GM12878 (cell line): ENCODE measurements around the gene OLFML2B. TPM values are rescaled to one million over a fixed set of nuclear protein-coding genes. Genes with fewer than 3 reads are reported as not detected.

Source experiments
- ATAC-seq: fragments of 200-7000 bp; cut with Tn5 transposase; 3 replicates; pipeline ENCODE4 v1.9.1; 2020; ENCODE audit warnings: mild to moderate bottlenecking, moderate library complexity
- BruUV-seq: library from RNA; stranded (reverse); fragments of 400-500 nt; replicated peaks from 2 replicates; lab custom pipeline; 2021; lab: Mats Ljungman, UMichigan
- CTCF ChIA-PET: fragments of 300-600 bp; sonication (Branson Sonifier 250); formaldehyde crosslinking; extraction: SDS; loops from one replicate; lab custom pipeline; 2021; ENCODE audit warnings: inconsistent platforms; lab: Yijun Ruan, JAX
- POLR2A ChIA-PET: fragments of 350-600 bp; formaldehyde crosslinking; extraction: SDS; loops from one replicate; lab custom pipeline; 2021; ENCODE audit warnings: inconsistent platforms; lab: Charles Lee
- RAD21 ChIA-PET: fragments of 300-600 bp; sonication (Branson Sonifier 250); formaldehyde crosslinking; loops from one replicate; lab custom pipeline; 2023; ENCODE audit warnings: antibody characterized with exemption; ENCODE audit not compliant: unreplicated experiment; lab: Charles Lee
- SMC1A ChIA-PET: fragments of 300-600 bp; sonication (Branson Sonifier 250); formaldehyde crosslinking; loops from one replicate; lab custom pipeline; 2023; ENCODE audit not compliant: unreplicated experiment, uncharacterized antibody; lab: Charles Lee
- DNase-seq: peaks from one replicate; pipeline ENCODE4 v3.0.0-alpha.2; 2011; ENCODE audit warnings: low read depth, low spot score
- FAIRE-seq: peaks from 3 replicates; lab custom pipeline; 2011; peaks lifted over from hg19 to GRCh38; lab: Jason Lieb, UNC
- H2AFZ ChIP-seq: 2 replicates; pipeline ENCODE4 v1.6.0; 2011; ENCODE audit warnings: low read depth, low read length, control low read depth; ENCODE audit not compliant: control insufficient read depth
- H3K27ac ChIP-seq: 2 replicates; pipeline ENCODE4 v1.5.1; 2011; ENCODE audit warnings: control low read depth; ENCODE audit not compliant: control insufficient read depth, insufficient read depth
- H3K27me3 ChIP-seq, 2 experiments: replicated peaks in 1 of 2; 2 replicates each; pipeline versions ENCODE4 v1.6.0 to v1.6.1; 2011; ENCODE audit warnings: low read length in 1 of 2; ENCODE audit not compliant: control insufficient read depth in 2 of 2, insufficient read depth in 2 of 2
- H3K36me3 ChIP-seq, 2 experiments: 2 replicates each; pipeline ENCODE4 v1.5.1; 2011; ENCODE audit warnings: low read length in 1 of 2; ENCODE audit not compliant: control insufficient read depth in 2 of 2, insufficient read depth in 2 of 2
- H3K4me1 ChIP-seq: 2 replicates; pipeline ENCODE4 v1.6.1; 2011; ENCODE audit warnings: mild to moderate bottlenecking, low read length, moderate library complexity, mixed read lengths; ENCODE audit not compliant: control insufficient read depth, insufficient read depth
- H3K4me2 ChIP-seq: 2 replicates; pipeline ENCODE4 v1.6.0; 2011; ENCODE audit warnings: control low read depth; ENCODE audit not compliant: control insufficient read depth, insufficient read depth
- H3K4me3 ChIP-seq: fragments of 200-600 bp; sonication (generic); 2 replicates; pipeline ENCODE4 v1.5.1; 2016
- H3K79me2 ChIP-seq: 2 replicates; pipeline ENCODE4 v1.6.0; 2011; ENCODE audit warnings: low read length; ENCODE audit not compliant: control insufficient read depth, insufficient read depth
- H3K9ac ChIP-seq: 2 replicates; pipeline ENCODE4 v1.8.0; 2011; ENCODE audit warnings: low read length, control low read depth, mixed read lengths; ENCODE audit not compliant: control insufficient read depth, insufficient read depth
- H3K9me3 ChIP-seq: replicated peaks from 3 replicates; pipeline ENCODE4 v1.5.1; 2011; ENCODE audit warnings: mild to moderate bottlenecking, low read length; ENCODE audit not compliant: control insufficient read depth, insufficient read depth
- H4K20me1 ChIP-seq: 2 replicates; pipeline ENCODE4 v1.6.0; 2011; ENCODE audit not compliant: control insufficient read depth, insufficient read depth
- BCL11A ChIP-seq: IDR thresholded peaks from 2 replicates; pipeline ENCODE4 v1.6.1; 2011; ENCODE audit warnings: low read depth, low read length
- CHD4 ChIP-seq: fragments of 200-600 bp; sonication (generic); IDR thresholded peaks from 2 replicates; pipeline ENCODE4 v1.6.1; 2016; ENCODE audit warnings: mild to moderate bottlenecking
- DPF2 ChIP-seq: fragments of 450-650 bp; IDR thresholded peaks from 2 replicates; pipeline ENCODE4 v1.6.1; 2017; ENCODE audit warnings: mild to moderate bottlenecking
- IRF4 ChIP-seq: IDR thresholded peaks from 2 replicates; pipeline ENCODE4 v1.6.1; 2011; ENCODE audit warnings: low read depth, low read length
- LARP7 ChIP-seq: fragments of 450-650 bp; IDR thresholded peaks from 2 replicates; pipeline ENCODE4 v1.6.1; 2017; ENCODE audit warnings: mild to moderate bottlenecking
- NFIC ChIP-seq: IDR thresholded peaks from 2 replicates; pipeline ENCODE4 v1.6.1; 2012; ENCODE audit warnings: low read depth, mild to moderate bottlenecking, inconsistent platforms, low read length, moderate library complexity
- NR2C1 ChIP-seq: fragments of 450-650 bp; IDR thresholded peaks from 2 replicates; pipeline ENCODE4 v1.6.1; 2017; ENCODE audit warnings: antibody characterized with exemption, mild to moderate bottlenecking, moderate library complexity
- NR2F1 ChIP-seq: fragments of 450-650 bp; conservative IDR thresholded peaks from 2 replicates; pipeline ENCODE4 v1.6.1; 2017; ENCODE audit warnings: mild to moderate bottlenecking
- PML ChIP-seq: IDR thresholded peaks from 2 replicates; pipeline ENCODE4 v1.6.1; 2012; ENCODE audit warnings: low read length, inconsistent platforms
- RCOR1 ChIP-seq: conservative IDR thresholded peaks from 2 replicates; pipeline ENCODE4 v1.6.1; 2012; ENCODE audit warnings: low read depth, low read length, improper control_type of control experiment
- SIX5 ChIP-seq: IDR thresholded peaks from 2 replicates; pipeline ENCODE4 v1.6.1; 2011; ENCODE audit warnings: mild to moderate bottlenecking, low read depth, low read length, moderate library complexity; ENCODE audit not compliant: severe bottlenecking
- ZZZ3 ChIP-seq: IDR thresholded peaks from 2 replicates; pipeline ENCODE4 v1.6.1; 2011; ENCODE audit warnings: low read depth; ENCODE audit not compliant: control insufficient read depth, insufficient read length
- WGBS: methylation state at CpG from one replicate; pipeline ENCODE4 v1.1.6; 2016; ENCODE audit warnings: low lambda C conversion rate; ENCODE audit not compliant: insufficient replicate concordance, insufficient coverage; ENCODE audit errors: missing lambda C conversion rate; 5-methylcytosine and 5-hydroxymethylcytosine counted together
- in situ Hi-C: fragments of 300-500 bp; cut with MboI; formaldehyde crosslinking; loops from 9 replicates; pipeline ENCODE4 v1.14.3; 2018; ENCODE audit warnings: mixed read lengths
- intact Hi-C: fragments of 100-400 bp; cut with micrococcal nuclease; formaldehyde crosslinking; loops from one replicate; pipeline ENCODE4 v1.14.2; 2022; ENCODE audit not compliant: unreplicated experiment
- polyA plus RNA-seq, 11 experiments: library from polyadenylated mRNA; depleted of rRNA in 4 of 11; unstranded in 6 of 11; stranded (reverse) in 5 of 11; fragments of >200 nt; fragmentation: Nextera tagmentation in 4 of 11; fragmentation: Illumina TruSeq in 1 of 11; extraction: Ambion mirVana in 4 of 11; extraction: Trizol in 1 of 11; gene quantifications; 1 replicate in 1 of 11; 2 replicates in 10 of 11; pipeline versions ENCODE4 v1.2.1 to v1.2.3, GENCODE V29; 2011 to 2016; ENCODE audit warnings: inconsistent platforms in 2 of 11, missing spikeins in 2 of 11, low read depth in 1 of 11
- total RNA-seq, 4 experiments: library from RNA; depleted of rRNA in 3 of 4; stranded (reverse); fragments of >200 nt in 3 of 4; fragmentation: Illumina TruSeq in 1 of 4; extraction: Trizol in 1 of 4; gene quantifications; 2 replicates each; pipeline versions ENCODE4 v1.2.1 to v1.2.3, GENCODE V29; 2013 to 2021
- TF ChIP-seq, protein P1 (sequence below): fragments of 450-650 bp; IDR thresholded peaks from 2 replicates; pipeline ENCODE4 v1.6.1; 2017; ENCODE audit warnings: antibody characterized with exemption, mild to moderate bottlenecking, moderate library complexity
- TF ChIP-seq, protein P2 (sequence below): fragments of 450-650 bp; IDR thresholded peaks from 2 replicates; pipeline ENCODE4 v1.6.1; 2016; ENCODE audit warnings: mild to moderate bottlenecking
- TF ChIP-seq, protein P3 (sequence below): IDR thresholded peaks from 2 replicates; pipeline ENCODE4 v1.6.1; 2011; ENCODE audit warnings: mild to moderate bottlenecking, low read depth, low read length, moderate library complexity; ENCODE audit not compliant: insufficient replicate concordance

The OLFML2B gene
- total and polyA plus RNA-seq, 10 of the 15 experiments (the other 5 are each of a cell fraction or from before 2014, with no cell fraction given), result not detected

DNA sequence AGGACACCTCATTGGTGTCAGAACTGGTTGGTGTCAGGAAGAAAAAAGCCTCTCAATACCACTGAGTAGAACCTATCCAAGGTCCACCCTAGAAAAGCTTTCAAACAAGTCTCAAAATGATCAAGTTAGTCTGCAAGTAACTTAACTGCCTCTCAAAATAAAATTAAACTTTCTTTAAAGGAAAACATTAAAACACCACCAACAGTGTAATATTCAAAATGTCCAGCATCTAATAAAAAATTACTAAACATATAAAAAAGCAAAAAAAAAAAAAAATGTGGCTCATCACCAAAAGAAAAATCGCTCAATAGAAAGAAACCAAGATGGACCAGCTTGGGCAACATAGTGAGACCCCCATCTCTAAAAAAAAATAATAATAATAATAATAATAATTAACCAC lies 18.7 kb upstream of the OLFML2B start:
- Histone ChIP-seq H3K4me3 (no peak overlapping the region), H4K20me1 (no peaks in the 10 kb centered on the region), H2AFZ (no peak overlapping the region), H3K79me2 (no peaks in the 10 kb centered on the region), H3K9me3 (no peaks in the 10 kb centered on the region), H3K4me2 (no peak overlapping the region), H3K36me3 (no peaks in the 10 kb centered on the region), H3K4me1 (no peaks in the 10 kb centered on the region), H3K9ac (no peak overlapping the region), H3K27ac (no peak overlapping the region), H3K27me3 (no peaks in the 10 kb centered on the region)
- intact Hi-C loops (no loop called here), in situ Hi-C loops (no loop called here)
- ATAC-seq (no peak), DNase-seq (no peak), FAIRE-seq (no peak)
- WGBS, result 0% methylated on average over 1 of the region's 1 CpG
- TF ChIP-seq NR2C1, result no peak
- no peak for TF ChIP-seq IRF4
- no peak for TF ChIP-seq SIX5
- no peak for TF ChIP-seq CHD4
- no peak for TF ChIP-seq BCL11A
- no peak for TF ChIP-seq DPF2
- TF ChIP-seq, protein P1, sequence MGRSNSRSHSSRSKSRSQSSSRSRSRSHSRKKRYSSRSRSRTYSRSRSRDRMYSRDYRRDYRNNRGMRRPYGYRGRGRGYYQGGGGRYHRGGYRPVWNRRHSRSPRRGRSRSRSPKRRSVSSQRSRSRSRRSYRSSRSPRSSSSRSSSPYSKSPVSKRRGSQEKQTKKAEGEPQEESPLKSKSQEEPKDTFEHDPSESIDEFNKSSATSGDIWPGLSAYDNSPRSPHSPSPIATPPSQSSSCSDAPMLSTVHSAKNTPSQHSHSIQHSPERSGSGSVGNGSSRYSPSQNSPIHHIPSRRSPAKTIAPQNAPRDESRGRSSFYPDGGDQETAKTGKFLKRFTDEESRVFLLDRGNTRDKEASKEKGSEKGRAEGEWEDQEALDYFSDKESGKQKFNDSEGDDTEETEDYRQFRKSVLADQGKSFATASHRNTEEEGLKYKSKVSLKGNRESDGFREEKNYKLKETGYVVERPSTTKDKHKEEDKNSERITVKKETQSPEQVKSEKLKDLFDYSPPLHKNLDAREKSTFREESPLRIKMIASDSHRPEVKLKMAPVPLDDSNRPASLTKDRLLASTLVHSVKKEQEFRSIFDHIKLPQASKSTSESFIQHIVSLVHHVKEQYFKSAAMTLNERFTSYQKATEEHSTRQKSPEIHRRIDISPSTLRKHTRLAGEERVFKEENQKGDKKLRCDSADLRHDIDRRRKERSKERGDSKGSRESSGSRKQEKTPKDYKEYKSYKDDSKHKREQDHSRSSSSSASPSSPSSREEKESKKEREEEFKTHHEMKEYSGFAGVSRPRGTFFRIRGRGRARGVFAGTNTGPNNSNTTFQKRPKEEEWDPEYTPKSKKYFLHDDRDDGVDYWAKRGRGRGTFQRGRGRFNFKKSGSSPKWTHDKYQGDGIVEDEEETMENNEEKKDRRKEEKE, result no peak
- no peak for TF ChIP-seq NR2F1
- TF ChIP-seq RCOR1, result no peak
- TF ChIP-seq, protein P2, sequence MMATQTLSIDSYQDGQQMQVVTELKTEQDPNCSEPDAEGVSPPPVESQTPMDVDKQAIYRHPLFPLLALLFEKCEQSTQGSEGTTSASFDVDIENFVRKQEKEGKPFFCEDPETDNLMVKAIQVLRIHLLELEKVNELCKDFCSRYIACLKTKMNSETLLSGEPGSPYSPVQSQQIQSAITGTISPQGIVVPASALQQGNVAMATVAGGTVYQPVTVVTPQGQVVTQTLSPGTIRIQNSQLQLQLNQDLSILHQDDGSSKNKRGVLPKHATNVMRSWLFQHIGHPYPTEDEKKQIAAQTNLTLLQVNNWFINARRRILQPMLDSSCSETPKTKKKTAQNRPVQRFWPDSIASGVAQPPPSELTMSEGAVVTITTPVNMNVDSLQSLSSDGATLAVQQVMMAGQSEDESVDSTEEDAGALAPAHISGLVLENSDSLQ, result no peak
- no peak for TF ChIP-seq ZZZ3
- TF ChIP-seq, protein P3, sequence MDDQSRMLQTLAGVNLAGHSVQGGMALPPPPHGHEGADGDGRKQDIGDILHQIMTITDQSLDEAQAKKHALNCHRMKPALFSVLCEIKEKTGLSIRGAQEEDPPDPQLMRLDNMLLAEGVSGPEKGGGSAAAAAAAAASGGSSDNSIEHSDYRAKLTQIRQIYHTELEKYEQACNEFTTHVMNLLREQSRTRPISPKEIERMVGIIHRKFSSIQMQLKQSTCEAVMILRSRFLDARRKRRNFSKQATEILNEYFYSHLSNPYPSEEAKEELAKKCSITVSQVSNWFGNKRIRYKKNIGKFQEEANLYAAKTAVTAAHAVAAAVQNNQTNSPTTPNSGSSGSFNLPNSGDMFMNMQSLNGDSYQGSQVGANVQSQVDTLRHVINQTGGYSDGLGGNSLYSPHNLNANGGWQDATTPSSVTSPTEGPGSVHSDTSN, result no peak
- TF ChIP-seq NFIC, result no peak
- TF ChIP-seq PML, result no peak
- no peak for TF ChIP-seq LARP7
- ChIA-PET CTCF (no interaction called here), POLR2A (interaction anchor here (0.7 kb wide), 1 partner anchor 558 kb away, joined by 3 read pairs; no protein-coding TSS in a partner anchor), SMC1A (interaction anchor here (0.6 to 1.6 kb wide), 2 partner anchors 9 to 273 kb away, joined by 3 to 4 read pairs; no protein-coding TSS in a partner anchor), RAD21 (no interaction called here)
- BruUV-seq, result no TSS peak
